ENCODE data around the gene ASCC1. TPM values are rescaled to one million over a fixed set of nuclear protein-coding genes. Genes with fewer than 3 reads are reported as not detected.

The ASCC1 gene
- total RNA-seq, 1 donor from 2014 or later: 33.9 TPM

GRCh38 chr10:72073708-72074573 is 142.1 kb downstream of the ASCC1 start:
- Histone ChIP-seq H3K4me3 (ENCODE audit: insufficient read depth, low read depth, low read length) (no peak overlapping the region), H3K27ac (ENCODE audit: low read depth, low read length) (no peak overlapping the region), H4K20me1 (ENCODE audit: insufficient read depth, low read length) (no peaks in the 10 kb centered on the region), H3K9ac (ENCODE audit: low read length) (no peak overlapping the region), H3K4me2 (ENCODE audit: low read length) (no peak overlapping the region), H3K36me3 (ENCODE audit: insufficient read depth, low read length) (no peaks in the 10 kb centered on the region), H3K79me2 (ENCODE audit: insufficient read depth, low read length) (no peaks in the 10 kb centered on the region), H3K27me3 (ENCODE audit: insufficient read depth, low read length) (peaks cover 14% of the 10 kb centered on the region), H3K9me3 (ENCODE audit: insufficient read depth, low read depth, low read length) (no peaks in the 10 kb centered on the region), H3K4me1 (ENCODE audit: insufficient read depth, low read length) (no peaks in the 10 kb centered on the region), H2AFZ (ENCODE audit: low read depth, low read length) (no peak overlapping the region)
- no peak overlapping the region for H3K4me3 Mint-ChIP-seq (ENCODE audit: unreplicated experiment)
- DNase-seq (ENCODE audit: low read depth) (no peak), FAIRE-seq (no peak)
- H3K27me3 Mint-ChIP-seq (ENCODE audit: low read depth, unreplicated experiment): peaks cover 29% of the 10 kb centered on the region
- no peak overlapping the region for H3K27ac Mint-ChIP-seq (ENCODE audit: unreplicated experiment)
- peaks cover 7% of the 10 kb centered on the region for H3K36me3 Mint-ChIP-seq (ENCODE audit: low read depth, unreplicated experiment)
- H3K4me1 Mint-ChIP-seq (ENCODE audit: low read depth, unreplicated experiment): peaks cover 7% of the 10 kb centered on the region
- peaks cover 5% of the 10 kb centered on the region for H3K9me3 Mint-ChIP-seq (ENCODE audit: unreplicated experiment)
- TF ChIP-seq EZH2 (IDR thresholded peaks at IDR 0.05; ENCODE audit: insufficient read depth, low read length) (no peak), CTCF (IDR thresholded peaks at IDR 0.05; ENCODE audit: insufficient read depth, low read depth, low read length) (no peak)

- H4K20me1 ChIP-seq (ENCODE audit: insufficient read depth, low read length): no peaks in the 10 kb centered on the region
- H3K27me3 ChIP-seq (ENCODE audit: insufficient read depth, low read length): peaks cover 19% of the 10 kb centered on the region
- no peak overlapping the region for H3K4me2 ChIP-seq (ENCODE audit: low read length)
- H3K9ac ChIP-seq (ENCODE audit: low read length): no peak overlapping the region
- no peak overlapping the region for H2AFZ ChIP-seq (ENCODE audit: low read depth, low read length)
- TF ChIP-seq EZH2 (IDR thresholded peaks at IDR 0.05; ENCODE audit: insufficient read depth, low read length) (no peak), CTCF (IDR thresholded peaks at IDR 0.05; ENCODE audit: insufficient read depth, low read depth, low read length) (no peak)
- Mint-ChIP-seq H3K27ac (ENCODE audit: unreplicated experiment) (no peak overlapping the region), H3K9me3 (ENCODE audit: unreplicated experiment) (peaks cover 3% of the 10 kb centered on the region), H3K4me1 (ENCODE audit: low read depth, unreplicated experiment) (peaks cover 12% of the 10 kb centered on the region), H3K4me3 (ENCODE audit: unreplicated experiment) (no peak overlapping the region), H3K36me3 (ENCODE audit: low read depth, unreplicated experiment) (peaks cover 5% of the 10 kb centered on the region), H3K27me3 (ENCODE audit: low read depth, unreplicated experiment) (peaks cover 22% of the 10 kb centered on the region)
- H3K36me3 ChIP-seq (ENCODE audit: insufficient read depth, low read length): no peaks in the 10 kb centered on the region
- no peaks in the 10 kb centered on the region for H3K79me2 ChIP-seq (ENCODE audit: insufficient read depth, low read length)
- no peak overlapping the region for H3K4me3 ChIP-seq (ENCODE audit: insufficient read depth, low read depth, low read length)
- no peaks in the 10 kb centered on the region for H3K9me3 ChIP-seq (ENCODE audit: insufficient read depth, low read depth, low read length)
- peaks cover 3% of the 10 kb centered on the region for H3K4me1 ChIP-seq (ENCODE audit: insufficient read depth, low read length)
- no peak for DNase-seq (ENCODE audit: low read depth)
- no peak overlapping the region for H3K27ac ChIP-seq (ENCODE audit: low read depth, low read length)
- FAIRE-seq: no peak
These were observed 143.4 kb downstream of the ASCC1 start for GRCh38 chr10:72072639-72073038.

- Histone ChIP-seq H3K4me3 (ENCODE audit: insufficient read depth, low read depth, low read length) (no peak overlapping the region), H3K36me3 (ENCODE audit: insufficient read depth, low read length) (no peaks in the 10 kb centered on the region), H4K20me1 (ENCODE audit: insufficient read depth, low read length) (no peaks in the 10 kb centered on the region), H3K27me3 (ENCODE audit: insufficient read depth, low read length) (peaks cover 20% of the 10 kb centered on the region), H3K4me1 (ENCODE audit: insufficient read depth, low read length) (peaks cover 3% of the 10 kb centered on the region), H3K79me2 (ENCODE audit: insufficient read depth, low read length) (no peaks in the 10 kb centered on the region), H3K9ac (ENCODE audit: low read length) (no peak overlapping the region), H2AFZ (ENCODE audit: low read depth, low read length) (no peak overlapping the region), H3K9me3 (ENCODE audit: insufficient read depth, low read depth, low read length) (no peaks in the 10 kb centered on the region), H3K27ac (ENCODE audit: low read depth, low read length) (no peak overlapping the region), H3K4me2 (ENCODE audit: low read length) (no peak overlapping the region)
- H3K4me3 Mint-ChIP-seq (ENCODE audit: unreplicated experiment): no peak overlapping the region
- peaks cover 3% of the 10 kb centered on the region for H3K9me3 Mint-ChIP-seq (ENCODE audit: unreplicated experiment)
- TF ChIP-seq CTCF (IDR thresholded peaks at IDR 0.05; ENCODE audit: insufficient read depth, low read depth, low read length) (no peak), EZH2 (IDR thresholded peaks at IDR 0.05; ENCODE audit: insufficient read depth, low read length) (no peak)
- peaks cover 12% of the 10 kb centered on the region for H3K4me1 Mint-ChIP-seq (ENCODE audit: low read depth, unreplicated experiment)
- peaks cover 22% of the 10 kb centered on the region for H3K27me3 Mint-ChIP-seq (ENCODE audit: low read depth, unreplicated experiment)
- no peak overlapping the region for H3K27ac Mint-ChIP-seq (ENCODE audit: unreplicated experiment)
- DNase-seq (ENCODE audit: low read depth): no peak
- FAIRE-seq: no peak
- peaks cover 5% of the 10 kb centered on the region for H3K36me3 Mint-ChIP-seq (ENCODE audit: low read depth, unreplicated experiment)
These were observed 144.0 kb downstream of the ASCC1 start for GRCh38 chr10:72072046-72072445.
